HepG2 (cell line): ENCODE data around the gene NMNAT1. TPM values are rescaled to one million over a fixed set of nuclear protein-coding genes. Genes with fewer than 3 reads are reported as not detected.

Experiments used
- HHEX ChIP-seq: IDR thresholded peaks from 2 replicates; pipeline ENCODE4 v1.6.1; 2016; ENCODE audit warnings: control low read depth
- HNRNPUL1 ChIP-seq: fragments of 200-400 bp; formaldehyde crosslinking; IDR thresholded peaks from 2 replicates; pipeline ENCODE4 v1.6.1; 2017; ENCODE audit warnings: low read depth, mild to moderate bottlenecking, low read length, moderate library complexity
- HOXA7 ChIP-seq: sonication (generic); formaldehyde crosslinking; IDR thresholded peaks from 2 replicates; pipeline ENCODE4 v1.8.1; 2022; ENCODE audit warnings: mild to moderate bottlenecking, missing genetic modification reagents, moderate library complexity
- ISL2 ChIP-seq: sonication (generic); formaldehyde crosslinking; IDR thresholded peaks from 2 replicates; pipeline ENCODE4 v1.5.0; 2020; ENCODE audit warnings: missing genetic modification reagents
- KDM1A ChIP-seq: IDR thresholded peaks from 2 replicates; pipeline ENCODE4 v1.6.1; 2016; ENCODE audit warnings: missing compliant biosample characterization
- KLF6 ChIP-seq: IDR thresholded peaks from 2 replicates; pipeline ENCODE4 v1.8.0; 2016; ENCODE audit warnings: missing biosample characterization, missing genetic modification reagents
- MAFK ChIP-seq, 2 experiments: IDR thresholded peaks in 1 of 2; conservative IDR thresholded peaks in 1 of 2; 2 replicates each; pipeline ENCODE4 v1.6.1; 2011; ENCODE audit warnings: improper control_type of control experiment in 2 of 2, low read length in 2 of 2
- MYNN ChIP-seq: sonication (generic); formaldehyde crosslinking; IDR thresholded peaks from 2 replicates; pipeline ENCODE4 v1.4.0; 2020; ENCODE audit warnings: mild to moderate bottlenecking, low read depth, missing genetic modification reagents
- NCOA2 ChIP-seq: sonication (generic); formaldehyde crosslinking; IDR thresholded peaks from 2 replicates; pipeline ENCODE4 v1.8.0; 2022; ENCODE audit warnings: inconsistent platforms
- NFKBIZ ChIP-seq: IDR thresholded peaks from 2 replicates; pipeline ENCODE4 v1.6.1; 2018; ENCODE audit warnings: missing genetic modification reagents, missing compliant biosample characterization
- NR3C1 ChIP-seq: sonication (generic); formaldehyde crosslinking; IDR thresholded peaks from 2 replicates; pipeline ENCODE4 v1.4.0; 2020; ENCODE audit warnings: missing genetic modification reagents
- PAX8 ChIP-seq: sonication (generic); formaldehyde crosslinking; IDR thresholded peaks from 2 replicates; pipeline ENCODE4 v1.8.0; 2022; ENCODE audit warnings: mild to moderate bottlenecking, missing genetic modification reagents, borderline replicate concordance
- SIN3A ChIP-seq: IDR thresholded peaks from 2 replicates; pipeline ENCODE4 v1.6.1; 2011; ENCODE audit warnings: low read depth, mild to moderate bottlenecking, control low read depth, low read length, borderline replicate concordance
- ZBTB7B ChIP-seq: sonication (generic); formaldehyde crosslinking; IDR thresholded peaks from 2 replicates; pipeline ENCODE4 v1.4.0; 2020; ENCODE audit warnings: missing genetic modification reagents
- ZBTB8A ChIP-seq: sonication (generic); formaldehyde crosslinking; IDR thresholded peaks from 2 replicates; pipeline ENCODE4 v1.4.0; 2020; ENCODE audit warnings: mild to moderate bottlenecking, low read depth, missing genetic modification reagents, borderline replicate concordance
- ZNF124 ChIP-seq: sonication (generic); formaldehyde crosslinking; IDR thresholded peaks from 2 replicates; pipeline ENCODE4 v1.4.0; 2020; ENCODE audit warnings: missing genetic modification reagents
- ZNF652 ChIP-seq: IDR thresholded peaks from 2 replicates; pipeline ENCODE4 v1.6.1; 2016; ENCODE audit warnings: low read depth, borderline replicate concordance
- ZNF720 ChIP-seq: sonication (generic); formaldehyde crosslinking; IDR thresholded peaks from 2 replicates; pipeline ENCODE4 v1.4.0; 2020; ENCODE audit warnings: missing genetic modification reagents
- polyA plus RNA-seq, 8 experiments: library from polyadenylated mRNA; depleted of rRNA in 3 of 8; stranded (reverse) in 7 of 8; unstranded in 1 of 8; fragments of >200 nt; fragmentation: Illumina TruSeq in 4 of 8; extraction: Trizol in 4 of 8; gene quantifications; 2 replicates each; pipeline versions ENCODE4 v1.2.1 to v1.2.3, GENCODE V29; 2011 to 2016; ENCODE audit warnings: low read depth in 4 of 8, missing spikeins in 1 of 8, mixed read lengths in 1 of 8; ENCODE audit not compliant: insufficient read depth in 1 of 8
- total RNA-seq, 5 experiments: library from RNA; depleted of rRNA; stranded (reverse); fragments of >200 nt; fragmentation: Illumina TruSeq; extraction: Trizol; gene quantifications; 2 replicates each; pipeline ENCODE4 v1.2.3, GENCODE V29; 2016; ENCODE audit warnings: low read depth in 1 of 5
- TF ChIP-seq, protein P1 (sequence below): sonication (generic); formaldehyde crosslinking; IDR thresholded peaks from 2 replicates; pipeline ENCODE4 v1.9.0; 2021; ENCODE audit warnings: mild to moderate bottlenecking, missing genetic modification reagents
- TF ChIP-seq, protein P2 (sequence below): IDR thresholded peaks from 2 replicates; pipeline ENCODE4 v1.6.1; 2016; ENCODE audit warnings: low read depth, missing genetic modification reagents, missing compliant biosample characterization

The NMNAT1 gene
- total and polyA plus RNA-seq, 2 of the 13 experiments (the other 11 are each of a cell fraction or from before 2014, with no cell fraction given): 5.6 to 12.2 TPM

DNA sequence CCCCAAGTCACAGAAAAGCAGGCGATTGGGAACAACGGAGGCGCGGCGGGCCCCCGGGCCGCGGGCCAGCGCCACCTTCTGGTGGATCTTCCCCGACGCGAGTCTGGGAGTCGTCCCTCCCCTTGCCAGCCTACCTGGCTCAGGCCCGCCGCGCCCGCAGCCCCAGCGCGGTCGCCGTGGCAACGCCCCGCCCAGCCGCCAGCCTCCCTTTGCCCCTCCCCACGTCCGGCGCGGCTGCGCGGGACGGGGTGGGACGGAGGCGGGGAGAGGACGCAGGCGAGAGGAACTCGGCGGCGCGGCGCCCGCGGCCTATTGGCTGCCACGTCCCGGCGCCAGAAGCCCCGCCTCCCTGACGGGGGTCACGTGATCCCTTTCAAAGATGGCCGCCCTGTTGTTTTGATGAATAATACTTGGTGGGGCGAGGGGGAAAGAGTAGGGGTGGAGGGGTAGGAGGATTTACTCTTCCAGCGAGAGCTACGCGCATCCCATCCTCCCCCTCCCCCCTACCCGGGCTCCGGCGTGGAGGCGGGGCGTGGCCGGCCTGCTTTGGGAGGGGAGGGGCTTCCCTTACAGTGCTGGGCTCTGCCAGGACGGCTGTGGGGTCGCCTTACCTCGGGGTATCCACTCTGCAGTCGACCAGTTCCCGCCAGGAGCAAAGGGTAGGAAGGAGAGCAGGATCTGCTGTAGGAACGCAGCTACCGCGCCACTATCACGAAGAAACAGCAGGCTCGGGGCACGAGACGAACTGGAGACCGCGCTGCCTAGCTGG lies 89.5 kb downstream of the NMNAT1 start, which contains the start of gene UBE4B (continued):
- no peak for TF ChIP-seq ZBTB8A (CRISPR knock-in tag)
- peak; percentile 16; the same call in 1 of the 2 replicates for TF ChIP-seq SIN3A
- no peak for TF ChIP-seq MAFK (conservative IDR thresholded peaks at IDR 0.05 in 1 of 2, IDR thresholded peaks at IDR 0.05 in 1 of 2; ENCODE audit: low read length in 2 of 2)
- TF ChIP-seq NCOA2 (CRISPR knock-in tag): no peak
- no peak for TF ChIP-seq ZNF720 (CRISPR knock-in tag)
- peak; percentile 71; the same call in 1 of the 2 replicates for TF ChIP-seq ZBTB7B (CRISPR knock-in tag)
- TF ChIP-seq KLF6 (CRISPR knock-in tag): no peak; the same call in 1 of the 2 replicates
- peak; percentile 22; the same call in 1 of the 2 replicates for TF ChIP-seq ISL2 (CRISPR knock-in tag)
- no peak for TF ChIP-seq PAX8
- no peak for TF ChIP-seq NR3C1 (CRISPR knock-in tag)
- TF ChIP-seq, protein P1, sequence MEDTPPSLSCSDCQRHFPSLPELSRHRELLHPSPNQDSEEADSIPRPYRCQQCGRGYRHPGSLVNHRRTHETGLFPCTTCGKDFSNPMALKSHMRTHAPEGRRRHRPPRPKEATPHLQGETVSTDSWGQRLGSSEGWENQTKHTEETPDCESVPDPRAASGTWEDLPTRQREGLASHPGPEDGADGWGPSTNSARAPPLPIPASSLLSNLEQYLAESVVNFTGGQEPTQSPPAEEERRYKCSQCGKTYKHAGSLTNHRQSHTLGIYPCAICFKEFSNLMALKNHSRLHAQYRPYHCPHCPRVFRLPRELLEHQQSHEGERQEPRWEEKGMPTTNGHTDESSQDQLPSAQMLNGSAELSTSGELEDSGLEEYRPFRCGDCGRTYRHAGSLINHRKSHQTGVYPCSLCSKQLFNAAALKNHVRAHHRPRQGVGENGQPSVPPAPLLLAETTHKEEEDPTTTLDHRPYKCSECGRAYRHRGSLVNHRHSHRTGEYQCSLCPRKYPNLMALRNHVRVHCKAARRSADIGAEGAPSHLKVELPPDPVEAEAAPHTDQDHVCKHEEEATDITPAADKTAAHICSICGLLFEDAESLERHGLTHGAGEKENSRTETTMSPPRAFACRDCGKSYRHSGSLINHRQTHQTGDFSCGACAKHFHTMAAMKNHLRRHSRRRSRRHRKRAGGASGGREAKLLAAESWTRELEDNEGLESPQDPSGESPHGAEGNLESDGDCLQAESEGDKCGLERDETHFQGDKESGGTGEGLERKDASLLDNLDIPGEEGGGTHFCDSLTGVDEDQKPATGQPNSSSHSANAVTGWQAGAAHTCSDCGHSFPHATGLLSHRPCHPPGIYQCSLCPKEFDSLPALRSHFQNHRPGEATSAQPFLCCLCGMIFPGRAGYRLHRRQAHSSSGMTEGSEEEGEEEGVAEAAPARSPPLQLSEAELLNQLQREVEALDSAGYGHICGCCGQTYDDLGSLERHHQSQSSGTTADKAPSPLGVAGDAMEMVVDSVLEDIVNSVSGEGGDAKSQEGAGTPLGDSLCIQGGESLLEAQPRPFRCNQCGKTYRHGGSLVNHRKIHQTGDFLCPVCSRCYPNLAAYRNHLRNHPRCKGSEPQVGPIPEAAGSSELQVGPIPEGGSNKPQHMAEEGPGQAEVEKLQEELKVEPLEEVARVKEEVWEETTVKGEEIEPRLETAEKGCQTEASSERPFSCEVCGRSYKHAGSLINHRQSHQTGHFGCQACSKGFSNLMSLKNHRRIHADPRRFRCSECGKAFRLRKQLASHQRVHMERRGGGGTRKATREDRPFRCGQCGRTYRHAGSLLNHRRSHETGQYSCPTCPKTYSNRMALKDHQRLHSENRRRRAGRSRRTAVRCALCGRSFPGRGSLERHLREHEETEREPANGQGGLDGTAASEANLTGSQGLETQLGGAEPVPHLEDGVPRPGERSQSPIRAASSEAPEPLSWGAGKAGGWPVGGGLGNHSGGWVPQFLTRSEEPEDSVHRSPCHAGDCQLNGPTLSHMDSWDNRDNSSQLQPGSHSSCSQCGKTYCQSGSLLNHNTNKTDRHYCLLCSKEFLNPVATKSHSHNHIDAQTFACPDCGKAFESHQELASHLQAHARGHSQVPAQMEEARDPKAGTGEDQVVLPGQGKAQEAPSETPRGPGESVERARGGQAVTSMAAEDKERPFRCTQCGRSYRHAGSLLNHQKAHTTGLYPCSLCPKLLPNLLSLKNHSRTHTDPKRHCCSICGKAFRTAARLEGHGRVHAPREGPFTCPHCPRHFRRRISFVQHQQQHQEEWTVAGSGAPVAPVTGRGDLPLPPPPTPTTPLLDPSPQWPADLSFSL: no peak
- TF ChIP-seq NFKBIZ: no peak
- 0 out of 2 replicates have a peak, but pooled peaks have one; percentile 12 for TF ChIP-seq ZNF124 (CRISPR knock-in tag)
- no peak for TF ChIP-seq HHEX (CRISPR knock-in tag)
- no peak for TF ChIP-seq ZNF652 (CRISPR knock-in tag)
- no peak for TF ChIP-seq HOXA7 (CRISPR knock-in tag)
- no peak for TF ChIP-seq KDM1A
- TF ChIP-seq, protein P2, sequence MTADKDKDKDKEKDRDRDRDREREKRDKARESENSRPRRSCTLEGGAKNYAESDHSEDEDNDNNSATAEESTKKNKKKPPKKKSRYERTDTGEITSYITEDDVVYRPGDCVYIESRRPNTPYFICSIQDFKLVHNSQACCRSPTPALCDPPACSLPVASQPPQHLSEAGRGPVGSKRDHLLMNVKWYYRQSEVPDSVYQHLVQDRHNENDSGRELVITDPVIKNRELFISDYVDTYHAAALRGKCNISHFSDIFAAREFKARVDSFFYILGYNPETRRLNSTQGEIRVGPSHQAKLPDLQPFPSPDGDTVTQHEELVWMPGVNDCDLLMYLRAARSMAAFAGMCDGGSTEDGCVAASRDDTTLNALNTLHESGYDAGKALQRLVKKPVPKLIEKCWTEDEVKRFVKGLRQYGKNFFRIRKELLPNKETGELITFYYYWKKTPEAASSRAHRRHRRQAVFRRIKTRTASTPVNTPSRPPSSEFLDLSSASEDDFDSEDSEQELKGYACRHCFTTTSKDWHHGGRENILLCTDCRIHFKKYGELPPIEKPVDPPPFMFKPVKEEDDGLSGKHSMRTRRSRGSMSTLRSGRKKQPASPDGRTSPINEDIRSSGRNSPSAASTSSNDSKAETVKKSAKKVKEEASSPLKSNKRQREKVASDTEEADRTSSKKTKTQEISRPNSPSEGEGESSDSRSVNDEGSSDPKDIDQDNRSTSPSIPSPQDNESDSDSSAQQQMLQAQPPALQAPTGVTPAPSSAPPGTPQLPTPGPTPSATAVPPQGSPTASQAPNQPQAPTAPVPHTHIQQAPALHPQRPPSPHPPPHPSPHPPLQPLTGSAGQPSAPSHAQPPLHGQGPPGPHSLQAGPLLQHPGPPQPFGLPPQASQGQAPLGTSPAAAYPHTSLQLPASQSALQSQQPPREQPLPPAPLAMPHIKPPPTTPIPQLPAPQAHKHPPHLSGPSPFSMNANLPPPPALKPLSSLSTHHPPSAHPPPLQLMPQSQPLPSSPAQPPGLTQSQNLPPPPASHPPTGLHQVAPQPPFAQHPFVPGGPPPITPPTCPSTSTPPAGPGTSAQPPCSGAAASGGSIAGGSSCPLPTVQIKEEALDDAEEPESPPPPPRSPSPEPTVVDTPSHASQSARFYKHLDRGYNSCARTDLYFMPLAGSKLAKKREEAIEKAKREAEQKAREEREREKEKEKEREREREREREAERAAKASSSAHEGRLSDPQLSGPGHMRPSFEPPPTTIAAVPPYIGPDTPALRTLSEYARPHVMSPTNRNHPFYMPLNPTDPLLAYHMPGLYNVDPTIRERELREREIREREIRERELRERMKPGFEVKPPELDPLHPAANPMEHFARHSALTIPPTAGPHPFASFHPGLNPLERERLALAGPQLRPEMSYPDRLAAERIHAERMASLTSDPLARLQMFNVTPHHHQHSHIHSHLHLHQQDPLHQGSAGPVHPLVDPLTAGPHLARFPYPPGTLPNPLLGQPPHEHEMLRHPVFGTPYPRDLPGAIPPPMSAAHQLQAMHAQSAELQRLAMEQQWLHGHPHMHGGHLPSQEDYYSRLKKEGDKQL (CRISPR knock-in tag): no peak
- TF ChIP-seq MYNN (CRISPR knock-in tag): no peak
- TF ChIP-seq HNRNPUL1: no peak
